Bronchial epithelial cell (primary cell): ENCODE results near the gene MITF. TPM values are rescaled to one million over a fixed set of nuclear protein-coding genes. Genes with fewer than 3 reads are reported as not detected.

Experiments used
- DNase-seq: peaks from one replicate; pipeline ENCODE4 v3.0.0-alpha.2; 2010; ENCODE audit warnings: low read depth
- FAIRE-seq: peaks from 2 replicates; lab custom pipeline; 2011; peaks lifted over from hg19 to GRCh38; lab: Jason Lieb, UNC
- H3K27me3 ChIP-seq: 2 replicates; pipeline ENCODE4 v1.5.1; 2011; ENCODE audit warnings: low read length; ENCODE audit not compliant: control insufficient read depth, insufficient read depth
- H3K36me3 ChIP-seq: 2 replicates; pipeline ENCODE4 v1.5.1; 2011; ENCODE audit warnings: low read length; ENCODE audit not compliant: control insufficient read depth, insufficient read depth
- H3K4me3 ChIP-seq: 2 replicates; pipeline ENCODE4 v1.5.1; 2011; ENCODE audit warnings: mild to moderate bottlenecking, low read depth, low read length, control low read depth
- total RNA-seq: library from RNA; depleted of rRNA; stranded (reverse); fragments of >200 nt; gene quantifications from 2 replicates; pipeline ENCODE4 v1.2.1, GENCODE V29; 2014
- TF ChIP-seq, protein P1 (sequence below): IDR thresholded peaks from 2 replicates; pipeline ENCODE4 v1.5.1; 2011; ENCODE audit warnings: mild to moderate bottlenecking, moderate library complexity, low read length, control low read depth, inconsistent platforms; ENCODE audit not compliant: insufficient read depth, severe bottlenecking

Gene MITF
- total RNA-seq: 1.6 and 2.3 TPM in 2 replicates

DNA sequence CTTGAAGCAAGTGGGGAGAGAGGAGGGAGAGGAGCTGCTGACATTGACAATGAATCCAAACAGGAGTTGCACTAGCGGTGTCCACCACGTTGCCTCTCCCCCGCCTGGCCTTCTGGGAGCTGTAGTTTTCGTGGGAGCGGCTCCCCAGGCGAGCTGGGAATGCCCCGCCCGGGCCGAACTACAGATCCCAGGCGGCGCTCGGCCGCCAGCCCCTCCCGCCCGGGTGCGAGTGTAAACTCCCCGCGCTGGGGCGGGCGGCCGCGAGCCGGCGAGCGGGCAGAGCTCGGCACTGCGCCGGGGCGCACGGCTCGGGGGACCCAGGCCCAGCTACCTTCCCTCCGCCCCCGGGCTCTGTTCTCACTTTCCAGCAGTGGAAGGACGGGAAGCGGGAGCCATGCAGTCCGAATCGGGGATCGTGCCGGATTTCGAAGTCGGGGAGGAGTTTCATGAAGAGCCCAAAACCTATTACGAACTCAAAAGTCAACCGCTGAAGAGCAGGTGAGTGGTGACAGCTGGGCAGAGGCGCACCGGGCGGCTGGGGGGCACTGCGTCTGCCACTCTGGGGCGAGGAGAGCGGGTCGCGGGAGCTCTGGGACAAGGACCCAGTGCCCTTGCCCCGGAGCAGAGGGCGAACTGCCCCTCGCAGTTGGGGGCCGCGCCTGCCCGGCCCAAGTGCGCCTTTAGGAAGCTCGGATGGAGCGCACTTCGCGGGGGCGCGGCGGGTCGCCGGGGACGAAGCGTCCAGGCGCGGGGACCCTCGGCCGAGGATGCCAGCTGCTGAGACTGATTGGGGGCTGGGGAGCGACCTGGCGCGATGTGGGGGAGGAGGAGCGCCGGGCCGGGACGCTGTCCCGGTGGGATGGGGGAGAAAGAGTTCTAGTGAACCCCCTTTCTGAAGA, at the start of gene MITF:
Gene MITF, plus strand, starts transcription at position 261 of the 899 bp plus-strand sequence. Its CDS starts 134 bp downstream, at position 395.
- Histone ChIP-seq H3K4me3 (peak within 1 kb of the TSS; percentile 67), H3K27me3 (no peaks in the 10 kb centered on the region), H3K36me3 (no peaks in the 10 kb centered on the region)
- TF ChIP-seq, protein P1, sequence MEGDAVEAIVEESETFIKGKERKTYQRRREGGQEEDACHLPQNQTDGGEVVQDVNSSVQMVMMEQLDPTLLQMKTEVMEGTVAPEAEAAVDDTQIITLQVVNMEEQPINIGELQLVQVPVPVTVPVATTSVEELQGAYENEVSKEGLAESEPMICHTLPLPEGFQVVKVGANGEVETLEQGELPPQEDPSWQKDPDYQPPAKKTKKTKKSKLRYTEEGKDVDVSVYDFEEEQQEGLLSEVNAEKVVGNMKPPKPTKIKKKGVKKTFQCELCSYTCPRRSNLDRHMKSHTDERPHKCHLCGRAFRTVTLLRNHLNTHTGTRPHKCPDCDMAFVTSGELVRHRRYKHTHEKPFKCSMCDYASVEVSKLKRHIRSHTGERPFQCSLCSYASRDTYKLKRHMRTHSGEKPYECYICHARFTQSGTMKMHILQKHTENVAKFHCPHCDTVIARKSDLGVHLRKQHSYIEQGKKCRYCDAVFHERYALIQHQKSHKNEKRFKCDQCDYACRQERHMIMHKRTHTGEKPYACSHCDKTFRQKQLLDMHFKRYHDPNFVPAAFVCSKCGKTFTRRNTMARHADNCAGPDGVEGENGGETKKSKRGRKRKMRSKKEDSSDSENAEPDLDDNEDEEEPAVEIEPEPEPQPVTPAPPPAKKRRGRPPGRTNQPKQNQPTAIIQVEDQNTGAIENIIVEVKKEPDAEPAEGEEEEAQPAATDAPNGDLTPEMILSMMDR: no peak
- FAIRE-seq: no peak
- DNase-seq: peak; percentile 79

DNA sequence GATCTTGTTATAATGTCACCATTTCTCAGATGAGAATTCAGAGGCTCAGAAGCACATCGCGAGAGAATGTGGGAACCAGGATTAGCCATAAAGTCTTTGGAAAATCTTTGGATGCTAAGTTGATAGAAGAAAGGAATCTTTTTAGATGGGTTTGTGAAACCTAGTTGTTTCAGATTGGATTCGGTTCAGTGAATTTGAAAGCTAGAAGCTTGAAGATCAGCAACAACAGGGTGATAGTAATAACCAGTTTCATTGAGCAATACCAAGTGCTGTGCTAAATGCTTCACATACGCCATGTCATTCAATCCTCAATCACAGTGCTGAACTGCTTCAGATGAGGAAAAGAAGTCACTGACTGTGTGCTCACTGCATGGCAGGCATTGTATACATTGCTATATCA, 47.4 kb upstream of the MITF start:
- TF ChIP-seq, protein P1: no peak
- peaks cover 2% of the 10 kb centered on the region for H3K27me3 ChIP-seq
- no peak for FAIRE-seq
- H3K36me3 ChIP-seq: no peaks in the 10 kb centered on the region
- no peak for DNase-seq
- no peak overlapping the region for H3K4me3 ChIP-seq

- Histone ChIP-seq H3K27me3 (peaks cover 2% of the 10 kb centered on the region), H3K4me3 (no peak overlapping the region), H3K36me3 (no peaks in the 10 kb centered on the region)
- TF ChIP-seq, protein P1: no peak
- peak; percentile 40 for FAIRE-seq
- no peak for DNase-seq
Observed at GRCh38 chr3:69692761-69693160, 46.5 kb upstream of the MITF start.

GRCh38 chr3:69695443-69695842, 43.8 kb upstream of the MITF start:
- Histone ChIP-seq H3K27me3 (no peaks in the 10 kb centered on the region), H3K36me3 (no peaks in the 10 kb centered on the region), H3K4me3 (no peak overlapping the region)
- TF ChIP-seq, protein P1: no peak
- FAIRE-seq (no peak), DNase-seq (peak; percentile 63)

DNA sequence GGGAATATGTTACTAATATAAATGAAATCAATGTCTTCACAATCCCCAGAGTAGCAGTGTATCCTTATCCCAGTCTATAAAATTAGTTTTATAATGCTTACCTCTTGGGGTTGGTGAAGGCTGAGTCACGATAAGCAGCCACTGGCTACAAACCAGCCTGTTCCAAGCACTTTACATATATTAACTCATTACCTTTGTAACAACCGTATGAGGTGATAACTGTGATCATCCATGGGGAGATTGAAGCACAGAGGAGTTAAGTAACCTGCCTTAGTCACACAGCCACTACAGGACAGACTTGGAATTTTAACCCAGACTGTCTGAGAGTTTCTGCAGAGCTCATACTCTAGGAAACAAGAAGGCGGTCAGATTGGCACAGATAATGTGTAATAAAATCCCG, 43.3 kb upstream of the MITF start:
- no peaks in the 10 kb centered on the region for H3K36me3 ChIP-seq
- DNase-seq (peak; percentile 27), FAIRE-seq (no peak)
- TF ChIP-seq, protein P1: no peak
- no peak overlapping the region for H3K4me3 ChIP-seq
- no peaks in the 10 kb centered on the region for H3K27me3 ChIP-seq
